HepG2 (cell line): ENCODE results near the gene TMEM221. TPM values are rescaled to one million over a fixed set of nuclear protein-coding genes. Genes with fewer than 3 reads are reported as not detected.

Experiments
- ATAC-seq: fragments of 200-7000 bp; cut with Tn5 transposase; 3 replicates; pipeline ENCODE4 v1.9.1; 2020; ENCODE audit warnings: mild to moderate bottlenecking, moderate library complexity
- BruUV-seq: library from RNA; stranded (reverse); fragments of 400-500 nt; replicated peaks from 2 replicates; lab custom pipeline; 2021; lab: Mats Ljungman, UMichigan
- CTCF ChIA-PET: fragments of 300-600 bp; formaldehyde crosslinking; extraction: SDS; loops from one replicate; lab custom pipeline; 2021; ENCODE audit warnings: low total read pairs, inconsistent platforms, low intra/inter-chr PET ratio; lab: Yijun Ruan, JAX
- POLR2A ChIA-PET: fragments of 350-600 bp; sonication (Branson Sonifier 250); formaldehyde crosslinking; loops from one replicate; lab custom pipeline; 2020; ENCODE audit warnings: antibody characterized with exemption, inconsistent platforms; lab: Yijun Ruan, JAX
- DNase-seq: peaks from one replicate; pipeline ENCODE4 v3.0.0-alpha.2; 2015; ENCODE audit warnings: low spot score
- FAIRE-seq: peaks from 3 replicates; lab custom pipeline; 2011; peaks lifted over from hg19 to GRCh38; lab: Jason Lieb, UNC
- H2AFZ ChIP-seq: one replicate; pipeline ENCODE4 v1.6.1; 2011; ENCODE audit warnings: low read length, inconsistent platforms
- H3K27ac ChIP-seq: fragments of 300-600 bp; 3 replicates; pipeline ENCODE4 v1.8.0; 2011; ENCODE audit warnings: mixed run types, mild to moderate bottlenecking, mixed read lengths, low read length, inconsistent platforms; ENCODE audit not compliant: insufficient read depth; ENCODE audit errors: extremely low read length
- H3K27me3 ChIP-seq, 2 experiments: fragments of 200-600 bp in 1 of 2; 2 replicates in 1 of 2; 3 replicates in 1 of 2; pipeline versions ENCODE4 v1.6.0 to v1.8.0; 2011; ENCODE audit warnings: low read length in 2 of 2, mild to moderate bottlenecking in 2 of 2, moderate library complexity in 2 of 2, inconsistent platforms in 1 of 2; ENCODE audit not compliant: insufficient read depth in 2 of 2, control insufficient read depth in 1 of 2
- H3K36me3 ChIP-seq, 2 experiments: fragments of 200-600 bp in 1 of 2; replicated peaks in 1 of 2; 2 replicates in 1 of 2; 3 replicates in 1 of 2; pipeline versions ENCODE4 v1.5.1 to v1.8.0; 2011; ENCODE audit warnings: low read length in 2 of 2, inconsistent platforms in 1 of 2; ENCODE audit not compliant: insufficient read depth in 2 of 2, control insufficient read depth in 1 of 2
- H3K4me1 ChIP-seq: 2 replicates; pipeline ENCODE4 v1.5.1; 2012; ENCODE audit warnings: low read length, inconsistent platforms; ENCODE audit not compliant: insufficient read depth
- H3K4me2 ChIP-seq: 2 replicates; pipeline ENCODE4 v1.6.0; 2011; ENCODE audit warnings: low read depth, low read length, inconsistent platforms
- H3K4me3 ChIP-seq, 3 experiments: fragments of 200-600 bp in 1 of 3; sonication (generic), shearing (Covaris generic) in 1 of 3; replicated peaks in 1 of 3; 2 replicates each; pipeline ENCODE4 v1.5.1; 2011 to 2016; ENCODE audit warnings: low read length in 3 of 3, inconsistent platforms in 2 of 3, low read depth in 2 of 3, mild to moderate bottlenecking in 2 of 3, control low read depth in 1 of 3, mixed read lengths in 1 of 3; ENCODE audit not compliant: insufficient read depth in 1 of 3
- H3K79me2 ChIP-seq: one replicate; pipeline ENCODE4 v1.6.1; 2011; ENCODE audit warnings: low read length, inconsistent platforms; ENCODE audit not compliant: insufficient read depth
- H3K9ac ChIP-seq: 2 replicates; pipeline ENCODE4 v1.6.0; 2011; ENCODE audit warnings: mild to moderate bottlenecking, low read depth, low read length, inconsistent platforms; ENCODE audit not compliant: insufficient read depth
- H3K9me3 ChIP-seq: 2 replicates; pipeline ENCODE4 v1.5.1; 2012; ENCODE audit warnings: mild to moderate bottlenecking, low read length
- H4K20me1 ChIP-seq: 2 replicates; pipeline ENCODE4 v1.6.0; 2011; ENCODE audit warnings: inconsistent platforms, mild to moderate bottlenecking, low read length, moderate library complexity; ENCODE audit not compliant: insufficient read depth
- AKAP8 ChIP-seq: sonication (generic); formaldehyde crosslinking; IDR thresholded peaks from 2 replicates; pipeline ENCODE4 v1.5.1; 2020; ENCODE audit warnings: mild to moderate bottlenecking, missing genetic modification reagents
- ERF ChIP-seq: IDR thresholded peaks from 2 replicates; pipeline ENCODE4 v1.6.1; 2018; ENCODE audit warnings: missing biosample characterization, missing genetic modification reagents
- KDM5B ChIP-seq: sonication (generic); formaldehyde crosslinking; IDR thresholded peaks from 2 replicates; pipeline ENCODE4 v1.4.0; 2020; ENCODE audit warnings: missing genetic modification reagents, mild to moderate bottlenecking, borderline replicate concordance
- MAX ChIP-seq: IDR thresholded peaks from 2 replicates; pipeline ENCODE4 v1.6.1; 2012; ENCODE audit warnings: inconsistent platforms
- ONECUT2 ChIP-seq: sonication (generic); formaldehyde crosslinking; IDR thresholded peaks from 2 replicates; pipeline ENCODE4 v1.4.0; 2020; ENCODE audit warnings: missing genetic modification reagents
- PATZ1 ChIP-seq: sonication (generic); formaldehyde crosslinking; IDR thresholded peaks from 2 replicates; pipeline ENCODE4 v1.4.0; 2020; ENCODE audit warnings: missing genetic modification reagents
- SIN3A ChIP-seq: IDR thresholded peaks from 2 replicates; pipeline ENCODE4 v1.6.1; 2011; ENCODE audit warnings: low read depth, mild to moderate bottlenecking, control low read depth, low read length, borderline replicate concordance
- TAF1 ChIP-seq: sonication (generic); formaldehyde crosslinking; IDR thresholded peaks from 2 replicates; pipeline ENCODE4 v1.4.0; 2020; ENCODE audit warnings: missing genetic modification reagents
- TRIM22 ChIP-seq: fragments of 450-650 bp; IDR thresholded peaks from 2 replicates; pipeline ENCODE4 v1.6.1; 2017
- UBTF ChIP-seq: sonication (generic); formaldehyde crosslinking; IDR thresholded peaks from 2 replicates; pipeline ENCODE4 v1.4.0; 2020; ENCODE audit warnings: mild to moderate bottlenecking, missing genetic modification reagents
- YEATS4 ChIP-seq: sonication (generic); formaldehyde crosslinking; IDR thresholded peaks from 2 replicates; pipeline ENCODE4 v1.4.0; 2020; ENCODE audit warnings: missing genetic modification reagents, borderline replicate concordance
- ZBTB42 ChIP-seq: sonication (generic); formaldehyde crosslinking; IDR thresholded peaks from 2 replicates; pipeline ENCODE4 v1.5.0; 2020; ENCODE audit warnings: mild to moderate bottlenecking, missing genetic modification reagents
- ZNF124 ChIP-seq: sonication (generic); formaldehyde crosslinking; IDR thresholded peaks from 2 replicates; pipeline ENCODE4 v1.4.0; 2020; ENCODE audit warnings: missing genetic modification reagents
- ZNF256 ChIP-seq: sonication (generic); formaldehyde crosslinking; conservative IDR thresholded peaks from 2 replicates; pipeline ENCODE4 v1.4.0; 2020; ENCODE audit warnings: missing genetic modification reagents
- ZNF543 ChIP-seq: sonication (generic); formaldehyde crosslinking; IDR thresholded peaks from 2 replicates; pipeline ENCODE4 v1.4.0; 2020; ENCODE audit warnings: mild to moderate bottlenecking, missing genetic modification reagents
- ZNF567 ChIP-seq: sonication (generic); formaldehyde crosslinking; IDR thresholded peaks from 2 replicates; pipeline ENCODE4 v1.8.1; 2023; ENCODE audit warnings: mild to moderate bottlenecking, missing genetic modification reagents, borderline replicate concordance
- WGBS: methylation state at CpG from one replicate; pipeline ENCODE4 v1.1.6; 2017; ENCODE audit warnings: low lambda C conversion rate; 5-methylcytosine and 5-hydroxymethylcytosine counted together
- in situ Hi-C: cut with HindIII; loops from 2 replicates; pipeline ENCODE4 v1.10.0; 2017; ENCODE audit warnings: low pct_unique_long_range_greater_than_20kb; ENCODE audit not compliant: extremely low pct_ligation_motif_present
- intact Hi-C: fragments of 100-400 bp; cut with micrococcal nuclease; formaldehyde crosslinking; loops from one replicate; pipeline ENCODE4 v1.10.0; 2022; ENCODE audit not compliant: unreplicated experiment
- polyA plus RNA-seq, 8 experiments: library from polyadenylated mRNA; depleted of rRNA in 3 of 8; stranded (reverse) in 7 of 8; unstranded in 1 of 8; fragments of >200 nt; fragmentation: Illumina TruSeq in 4 of 8; extraction: Trizol in 4 of 8; gene quantifications; 2 replicates each; pipeline versions ENCODE4 v1.2.1 to v1.2.3, GENCODE V29; 2011 to 2016; ENCODE audit warnings: low read depth in 4 of 8, missing spikeins in 1 of 8, mixed read lengths in 1 of 8; ENCODE audit not compliant: insufficient read depth in 1 of 8
- total RNA-seq, 5 experiments: library from RNA; depleted of rRNA; stranded (reverse); fragments of >200 nt; fragmentation: Illumina TruSeq; extraction: Trizol; gene quantifications; 2 replicates each; pipeline ENCODE4 v1.2.3, GENCODE V29; 2016; ENCODE audit warnings: low read depth in 1 of 5

TMEM221 gene
- total and polyA plus RNA-seq, 2 of the 13 experiments (the other 11 are each of a cell fraction or from before 2014, with no cell fraction given), result 0.33 to 0.77 TPM

- peak overlapping the region; percentile 100 for H3K4me2 ChIP-seq
- peaks cover 0 to 1% of the 10 kb centered on the region in 2 experiments; a peak in 1 of 5 replicates for H3K27me3 ChIP-seq
- DNase-seq (no peak), ATAC-seq (peak; percentile 34), FAIRE-seq (no peak)
- 22% methylated on average over 22 of the region's 26 CpGs for WGBS
- H3K36me3 ChIP-seq, result no peaks in the 10 kb centered on the region
- BruUV-seq, result no TSS peak
- ChIA-PET POLR2A (interaction anchor here (0.6 to 1.0 kb wide), 4 partner anchors 12 to 16 kb away, joined by 3 to 4 read pairs (median 4); partner anchors contain the start of gene BST2), CTCF (interaction anchor here (2.3 kb wide), 1 partner anchor 45 kb away, joined by 9 read pairs; no protein-coding TSS in a partner anchor)
- in situ Hi-C loops (no loop called here), intact Hi-C loops (loop anchor here (1.0 kb wide), 1 partner anchor 45 kb away; no protein-coding TSS in a partner anchor)
- peak overlapping the region; percentile 36 for H2AFZ ChIP-seq
- H3K9me3 ChIP-seq, result peaks cover 10% of the 10 kb centered on the region
- H3K4me3 ChIP-seq, result peak overlapping the region; percentile 30 to 69 (median 48)
- H3K27ac ChIP-seq, result no peak overlapping the region
- peaks cover 8% of the 10 kb centered on the region for H3K4me1 ChIP-seq
- H4K20me1 ChIP-seq, result no peaks in the 10 kb centered on the region
- peak overlapping the region; percentile 37; the same call in 1 of the 2 replicates for H3K9ac ChIP-seq
- no peaks in the 10 kb centered on the region for H3K79me2 ChIP-seq
- TF ChIP-seq ZBTB42 (no peak), MAX (0 out of 2 replicates have a peak, but pooled peaks have one; percentile 0), UBTF (CRISPR knock-in tag) (peak; percentile 1; the same call in 1 of the 2 replicates), ZNF543 (CRISPR knock-in tag) (no peak), PATZ1 (CRISPR knock-in tag) (no peak), KDM5B (CRISPR knock-in tag) (peak; percentile 1; the same call in 1 of the 2 replicates), SIN3A (0 out of 2 replicates have a peak, but pooled peaks have one; percentile 7), TAF1 (CRISPR knock-in tag) (0 out of 2 replicates have a peak, but pooled peaks have one; percentile 5), TRIM22 (no peak), ERF (CRISPR knock-in tag) (no peak), ONECUT2 (no peak), ZNF256 (CRISPR knock-in tag) (no peak), ZNF124 (CRISPR knock-in tag) (no peak), ZNF567 (0 out of 2 replicates have a peak, but pooled peaks have one; percentile 13), AKAP8 (CRISPR knock-in tag) (0 out of 2 replicates have a peak, but pooled peaks have one; percentile 1), YEATS4 (CRISPR knock-in tag) (0 out of 2 replicates have a peak, but pooled peaks have one; percentile 0)
These were observed 56.9 kb downstream of the TMEM221 start for GRCh38 chr19:17391371-17392151.
